ENCODE measurements around the gene JPH2. TPM values are rescaled to one million over a fixed set of nuclear protein-coding genes. Genes with fewer than 3 reads are reported as not detected.

JPH2 gene
- total RNA-seq, 1 experiment from 2014 or later = 0.17 TPM

GRCh38 chr20:44146272-44146671 is 40.7 kb downstream of the JPH2 start (continued):
- TF ChIP-seq, protein P1, sequence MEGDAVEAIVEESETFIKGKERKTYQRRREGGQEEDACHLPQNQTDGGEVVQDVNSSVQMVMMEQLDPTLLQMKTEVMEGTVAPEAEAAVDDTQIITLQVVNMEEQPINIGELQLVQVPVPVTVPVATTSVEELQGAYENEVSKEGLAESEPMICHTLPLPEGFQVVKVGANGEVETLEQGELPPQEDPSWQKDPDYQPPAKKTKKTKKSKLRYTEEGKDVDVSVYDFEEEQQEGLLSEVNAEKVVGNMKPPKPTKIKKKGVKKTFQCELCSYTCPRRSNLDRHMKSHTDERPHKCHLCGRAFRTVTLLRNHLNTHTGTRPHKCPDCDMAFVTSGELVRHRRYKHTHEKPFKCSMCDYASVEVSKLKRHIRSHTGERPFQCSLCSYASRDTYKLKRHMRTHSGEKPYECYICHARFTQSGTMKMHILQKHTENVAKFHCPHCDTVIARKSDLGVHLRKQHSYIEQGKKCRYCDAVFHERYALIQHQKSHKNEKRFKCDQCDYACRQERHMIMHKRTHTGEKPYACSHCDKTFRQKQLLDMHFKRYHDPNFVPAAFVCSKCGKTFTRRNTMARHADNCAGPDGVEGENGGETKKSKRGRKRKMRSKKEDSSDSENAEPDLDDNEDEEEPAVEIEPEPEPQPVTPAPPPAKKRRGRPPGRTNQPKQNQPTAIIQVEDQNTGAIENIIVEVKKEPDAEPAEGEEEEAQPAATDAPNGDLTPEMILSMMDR (IDR thresholded peaks at IDR 0.05 in 2 of 3, conservative IDR thresholded peaks at IDR 0.05 in 1 of 3; ENCODE audit: borderline replicate concordance in 1 of 3, insufficient read depth in 1 of 3, low read depth in 2 of 3, low read length in 2 of 3) = no peak
- TF ChIP-seq ZFX (IDR thresholded peaks at IDR 0.05) (no peak), CEBPB (IDR thresholded peaks at IDR 0.05; ENCODE audit: low read depth) (no peak), ELF1 (IDR thresholded peaks at IDR 0.05; ENCODE audit: borderline replicate concordance, low read depth) (no peak), ATF3 (IDR thresholded peaks at IDR 0.05) (no peak)

- H3K27ac ChIP-seq (ENCODE audit: low read depth, low read length) = no peak overlapping the region
- ChIA-PET RAD21 (ENCODE audit: low non-redundant PET in 1 of 2, low total read pairs in 2 of 2, uncharacterized antibody in 2 of 2, unreplicated experiment in 2 of 2) (no interaction called here), CTCF (no interaction called here), POLR2A (no interaction called here)
- no peaks in the 10 kb centered on the region for H3K4me1 ChIP-seq (ENCODE audit: control insufficient read depth in 1 of 2, insufficient read depth in 2 of 2, low read length in 2 of 2)
- no peak for TF ChIP-seq YY1 (IDR thresholded peaks at IDR 0.05; ENCODE audit: extremely low read depth, insufficient replicate concordance, low read depth, low read length)
- no TSS peak for BruUV-seq (replicated peaks)
- H2AFZ ChIP-seq (ENCODE audit: low read depth, low read length, poor library complexity, severe bottlenecking) = no peak overlapping the region
- intact Hi-C loops (cut with micrococcal nuclease) = no loop called here
- no peak for DNase-seq (ENCODE audit: low read depth, low spot score)
- no peaks in the 10 kb centered on the region for H3K27me3 ChIP-seq (ENCODE audit: insufficient read depth, low read length)
- H4K20me1 ChIP-seq (ENCODE audit: insufficient read depth) = no peaks in the 10 kb centered on the region
- no peaks in the 10 kb centered on the region for H3K36me3 ChIP-seq (ENCODE audit: control insufficient read depth in 1 of 2, insufficient read depth in 2 of 2, low read length in 2 of 2)
- H3K79me2 ChIP-seq (ENCODE audit: insufficient read depth, low read length) = no peaks in the 10 kb centered on the region
- H3K9me2 ChIP-seq (ENCODE audit: insufficient read depth) = no peaks in the 10 kb centered on the region
- H3K9ac ChIP-seq (ENCODE audit: low read length) = no peak overlapping the region
- no peaks in the 10 kb centered on the region for H3K9me3 ChIP-seq (ENCODE audit: control insufficient read depth in 1 of 2, insufficient read depth in 1 of 2, low read depth in 1 of 2, low read length in 2 of 2)
- ATAC-seq = no peak
- H3K4me3 ChIP-seq (replicated peaks in 1 of 2; ENCODE audit: low read depth in 1 of 2, low read length in 2 of 2) = no peak overlapping the region
- H3K4me2 ChIP-seq (ENCODE audit: low read length) = no peak overlapping the region
Measured at GRCh38 chr20:44145131-44145775, 41.7 kb downstream of the JPH2 start.
